ENCODE data around the gene FBXW8. TPM values are rescaled to one million over a fixed set of nuclear protein-coding genes. Genes with fewer than 3 reads are reported as not detected.

Gene FBXW8
- polyA plus RNA-seq, 1 donor (not counting 4 experiments of a cell fraction or from before 2014, with no cell fraction given): 5.0 TPM

DNA sequence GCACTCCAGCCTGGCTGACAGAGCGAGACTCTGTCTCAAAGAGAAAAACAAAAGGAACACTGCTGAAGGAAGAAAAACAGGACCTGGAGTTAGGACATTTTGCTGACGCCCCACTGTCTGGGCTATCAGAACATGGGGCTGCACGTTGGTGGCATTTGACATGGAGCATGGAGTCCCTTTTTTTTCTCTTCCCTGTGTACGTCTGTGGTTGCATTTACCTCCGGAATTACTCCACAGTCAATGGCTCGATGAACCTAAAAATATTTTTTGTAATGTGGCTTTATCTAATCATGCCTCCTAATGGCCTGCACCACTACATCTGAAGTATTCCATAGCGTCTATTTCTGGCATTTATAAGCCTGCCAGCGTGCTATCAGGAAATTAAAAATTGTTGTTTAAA, 157.7 kb downstream of the FBXW8 start:
- H3K9ac ChIP-seq (ENCODE audit: control insufficient read depth, extremely low read depth, insufficient read depth, low read length): no peak overlapping the region
- peaks cover 3% of the 10 kb centered on the region for H3K27me3 ChIP-seq (ENCODE audit: control insufficient read depth, extremely low read depth, insufficient read depth, low read length)
- H3K79me2 ChIP-seq (ENCODE audit: control insufficient read depth, insufficient read depth, low read length): no peaks in the 10 kb centered on the region
- H3K9me3 ChIP-seq (ENCODE audit: control insufficient read depth, low read depth, low read length): no peaks in the 10 kb centered on the region
- FAIRE-seq (no peak), DNase-seq (ENCODE audit: low read depth, low spot score) (no peak)
- no peaks in the 10 kb centered on the region for H3K36me3 ChIP-seq (ENCODE audit: control insufficient read depth in 2 of 2, extremely low read depth in 1 of 2, insufficient read depth in 2 of 2, low read length in 2 of 2)
- no peaks in the 10 kb centered on the region for H4K20me1 ChIP-seq (ENCODE audit: control insufficient read depth, extremely low read depth, insufficient read depth, low read length)
- H3K27ac ChIP-seq (ENCODE audit: control insufficient read depth, insufficient read depth, low read length): no peak overlapping the region
- TF ChIP-seq, protein P1, sequence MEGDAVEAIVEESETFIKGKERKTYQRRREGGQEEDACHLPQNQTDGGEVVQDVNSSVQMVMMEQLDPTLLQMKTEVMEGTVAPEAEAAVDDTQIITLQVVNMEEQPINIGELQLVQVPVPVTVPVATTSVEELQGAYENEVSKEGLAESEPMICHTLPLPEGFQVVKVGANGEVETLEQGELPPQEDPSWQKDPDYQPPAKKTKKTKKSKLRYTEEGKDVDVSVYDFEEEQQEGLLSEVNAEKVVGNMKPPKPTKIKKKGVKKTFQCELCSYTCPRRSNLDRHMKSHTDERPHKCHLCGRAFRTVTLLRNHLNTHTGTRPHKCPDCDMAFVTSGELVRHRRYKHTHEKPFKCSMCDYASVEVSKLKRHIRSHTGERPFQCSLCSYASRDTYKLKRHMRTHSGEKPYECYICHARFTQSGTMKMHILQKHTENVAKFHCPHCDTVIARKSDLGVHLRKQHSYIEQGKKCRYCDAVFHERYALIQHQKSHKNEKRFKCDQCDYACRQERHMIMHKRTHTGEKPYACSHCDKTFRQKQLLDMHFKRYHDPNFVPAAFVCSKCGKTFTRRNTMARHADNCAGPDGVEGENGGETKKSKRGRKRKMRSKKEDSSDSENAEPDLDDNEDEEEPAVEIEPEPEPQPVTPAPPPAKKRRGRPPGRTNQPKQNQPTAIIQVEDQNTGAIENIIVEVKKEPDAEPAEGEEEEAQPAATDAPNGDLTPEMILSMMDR (optimal IDR thresholded peaks at IDR 0.05 in 1 of 3, IDR thresholded peaks at IDR 0.05 in 1 of 3, conservative IDR thresholded peaks at IDR 0.05 in 1 of 3; ENCODE audit: extremely low read depth in 1 of 3, insufficient read depth in 2 of 3, low read length in 3 of 3): no peak
- no peak for TF ChIP-seq EZH2 (IDR thresholded peaks at IDR 0.05; ENCODE audit: low read length)
- H3K9me1 ChIP-seq (ENCODE audit: control insufficient read depth, extremely low read depth, insufficient read depth, low read length): no peaks in the 10 kb centered on the region
- no peak overlapping the region for H2AFZ ChIP-seq (ENCODE audit: control insufficient read depth, low read length)
- dilution Hi-C loops (cut with MboI; ENCODE audit: extremely low pct_ligation_motif_present, low sequenced_read_pairs): no loop called here
- H3K4me3 ChIP-seq (ENCODE audit: control insufficient read depth in 2 of 3, extremely low read depth in 1 of 3, insufficient read depth in 2 of 3, low read depth in 1 of 3, low read length in 3 of 3): no peak overlapping the region
- no peaks in the 10 kb centered on the region for H3K4me1 ChIP-seq (ENCODE audit: control insufficient read depth, extremely low read depth, insufficient read depth, low read length)
- H3K4me2 ChIP-seq (ENCODE audit: control insufficient read depth, extremely low read depth, insufficient read depth, low read depth, low read length): no peak overlapping the region

DNA sequence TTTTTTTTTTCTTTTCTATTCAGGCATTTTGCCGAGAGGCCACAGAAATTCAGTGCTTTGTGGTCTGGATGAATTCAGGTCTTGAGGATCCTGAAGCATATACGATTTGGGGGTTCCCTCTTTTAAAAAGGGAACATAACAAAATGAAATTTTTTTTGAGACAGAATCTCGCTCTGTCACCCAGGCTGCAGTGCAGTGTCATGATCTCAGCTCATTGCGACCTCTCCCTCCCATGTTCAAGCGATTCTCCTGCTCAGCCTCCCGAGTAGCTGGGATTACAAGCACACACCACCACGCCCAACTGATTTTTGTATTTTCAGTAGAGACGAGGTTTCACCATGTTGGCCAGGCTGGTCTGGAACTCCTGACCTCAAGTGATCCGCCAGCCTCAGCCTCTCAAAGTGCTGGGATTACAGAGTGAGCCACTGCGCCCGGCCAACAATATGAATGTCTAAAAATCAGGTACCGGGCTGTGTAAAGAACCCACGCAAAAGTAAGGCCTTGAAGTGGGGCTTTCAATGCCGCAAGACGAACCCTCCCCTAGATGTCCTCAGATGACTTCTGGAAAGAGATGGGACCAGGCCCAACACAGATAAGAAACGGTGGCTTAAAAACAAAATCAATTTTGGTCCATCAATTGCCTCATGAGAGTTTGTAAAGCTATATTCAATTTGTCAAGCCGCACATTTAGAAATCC, 158.5 kb downstream of the FBXW8 start:
- Histone ChIP-seq H3K9ac (ENCODE audit: control insufficient read depth, extremely low read depth, insufficient read depth, low read length) (no peak overlapping the region), H3K27ac (ENCODE audit: control insufficient read depth, insufficient read depth, low read length) (no peak overlapping the region), H4K20me1 (ENCODE audit: control insufficient read depth, extremely low read depth, insufficient read depth, low read length) (no peaks in the 10 kb centered on the region), H3K27me3 (ENCODE audit: control insufficient read depth, extremely low read depth, insufficient read depth, low read length) (no peaks in the 10 kb centered on the region), H3K9me1 (ENCODE audit: control insufficient read depth, extremely low read depth, insufficient read depth, low read length) (no peaks in the 10 kb centered on the region), H3K4me2 (ENCODE audit: control insufficient read depth, extremely low read depth, insufficient read depth, low read depth, low read length) (no peak overlapping the region), H3K9me3 (ENCODE audit: control insufficient read depth, low read depth, low read length) (no peaks in the 10 kb centered on the region), H3K4me3 (ENCODE audit: control insufficient read depth in 2 of 3, extremely low read depth in 1 of 3, insufficient read depth in 2 of 3, low read depth in 1 of 3, low read length in 3 of 3) (no peak overlapping the region), H3K79me2 (ENCODE audit: control insufficient read depth, insufficient read depth, low read length) (no peaks in the 10 kb centered on the region), H2AFZ (ENCODE audit: control insufficient read depth, low read length) (no peak overlapping the region), H3K36me3 (ENCODE audit: control insufficient read depth in 2 of 2, extremely low read depth in 1 of 2, insufficient read depth in 2 of 2, low read length in 2 of 2) (no peaks in the 10 kb centered on the region), H3K4me1 (ENCODE audit: control insufficient read depth, extremely low read depth, insufficient read depth, low read length) (no peaks in the 10 kb centered on the region)
- TF ChIP-seq, protein P1 (optimal IDR thresholded peaks at IDR 0.05 in 1 of 3, IDR thresholded peaks at IDR 0.05 in 1 of 3, conservative IDR thresholded peaks at IDR 0.05 in 1 of 3; ENCODE audit: extremely low read depth in 1 of 3, insufficient read depth in 2 of 3, low read length in 3 of 3): no peak
- no peak for TF ChIP-seq EZH2 (IDR thresholded peaks at IDR 0.05; ENCODE audit: low read length)
- dilution Hi-C loops (cut with MboI; ENCODE audit: extremely low pct_ligation_motif_present, low sequenced_read_pairs): no loop called here
- no peak for FAIRE-seq
- DNase-seq (ENCODE audit: low read depth, low spot score): no peak

All from keratinocyte (primary cell).